SK-N-SH (cell line): ENCODE measurements around the gene B3GALT5. TPM values are rescaled to one million over a fixed set of nuclear protein-coding genes. Genes with fewer than 3 reads are reported as not detected.

Experiments
- CTCF ChIA-PET: fragments of 300-600, 350-600 bp; formaldehyde crosslinking; extraction: SDS; loops from one replicate; lab custom pipeline; 2021; lab: Yijun Ruan, JAX
- POLR2A ChIA-PET: fragments of 350-600 bp; sonication (Branson Sonifier 250); formaldehyde crosslinking; extraction: SDS; loops from one replicate; lab custom pipeline; 2020; ENCODE audit warnings: antibody characterized with exemption, inconsistent platforms; lab: Yijun Ruan, JAX
- DNase-seq: peaks from one replicate; pipeline ENCODE4 v3.0.0; 2012
- H2AFZ ChIP-seq: fragments of 200-600 bp; sonication (generic); 2 replicates; pipeline ENCODE4 v1.8.1; 2016; ENCODE audit warnings: antibody characterized with exemption, mild to moderate bottlenecking, low read depth
- H3F3A ChIP-seq: fragments of 200-600 bp; sonication (generic); replicated peaks from 2 replicates; pipeline ENCODE3; 2016; ENCODE audit warnings: antibody characterized with exemption, mild to moderate bottlenecking; ENCODE audit not compliant: insufficient read depth
- H3K27ac ChIP-seq, 2 experiments: fragments of 200-500 bp in 1 of 2; fragments of 200-600 bp in 1 of 2; sonication (Bioruptor generic) in 1 of 2; sonication (generic), shearing (Covaris generic) in 1 of 2; 2 replicates each; pipeline versions ENCODE4 v1.5.1 to v1.6.1; 2014 to 2016; ENCODE audit warnings: low read depth in 2 of 2, inconsistent platforms in 1 of 2, low read length in 1 of 2, mild to moderate bottlenecking in 1 of 2, mixed read lengths in 1 of 2
- H3K27me3 ChIP-seq: fragments of 200-600 bp; sonication (generic), shearing (Covaris generic); 2 replicates; pipeline ENCODE4 v1.6.1; 2016; ENCODE audit warnings: mixed run types; ENCODE audit not compliant: insufficient read depth
- H3K36me3 ChIP-seq, 2 experiments: fragments of 200-500 bp in 1 of 2; fragments of 200-600 bp in 1 of 2; sonication (Bioruptor generic) in 1 of 2; sonication (generic) in 1 of 2; replicated peaks in 1 of 2; 2 replicates each; pipeline versions ENCODE3 to v1.5.1; 2014 to 2016; ENCODE audit warnings: low read length in 1 of 2, mild to moderate bottlenecking in 1 of 2; ENCODE audit not compliant: insufficient read depth in 2 of 2, control insufficient read depth in 1 of 2
- H3K4me1 ChIP-seq, 2 experiments: fragments of 200-500 bp in 1 of 2; fragments of 200-600 bp in 1 of 2; sonication (Bioruptor generic) in 1 of 2; sonication (generic), shearing (Covaris generic) in 1 of 2; 2 replicates each; pipeline versions ENCODE4 v1.5.1 to v1.6.1; 2014 to 2016; ENCODE audit warnings: low read depth in 1 of 2, low read length in 1 of 2, mixed run types in 1 of 2; ENCODE audit not compliant: insufficient read depth in 2 of 2, control insufficient read depth in 1 of 2
- H3K4me2 ChIP-seq: fragments of 200-600 bp; sonication (generic), shearing (Covaris generic); 2 replicates; pipeline ENCODE4 v1.6.1; 2017; ENCODE audit warnings: mixed run types
- H3K4me3 ChIP-seq, 2 experiments: fragments of 200-500 bp in 1 of 2; fragments of 200-600 bp in 1 of 2; sonication (Bioruptor generic) in 1 of 2; sonication (generic), shearing (Covaris generic) in 1 of 2; 2 replicates each; pipeline versions ENCODE4 v1.5.1 to v1.8.1; 2014 to 2016; ENCODE audit warnings: low read depth in 2 of 2, inconsistent platforms in 1 of 2, low read length in 1 of 2, mild to moderate bottlenecking in 1 of 2, mixed read lengths in 1 of 2, moderate library complexity in 1 of 2
- H3K79me2 ChIP-seq: fragments of 200-600 bp; sonication (generic); 2 replicates; pipeline ENCODE4 v1.8.1; 2017; ENCODE audit warnings: mild to moderate bottlenecking; ENCODE audit not compliant: insufficient read depth
- H3K9ac ChIP-seq: fragments of 200-600 bp; sonication (generic); 2 replicates; pipeline ENCODE4 v1.6.1; 2017; ENCODE audit warnings: mixed run types
- H3K9me2 ChIP-seq: fragments of 200-600 bp; sonication (generic); 2 replicates; pipeline ENCODE4 v1.6.1; 2017; ENCODE audit warnings: mixed run types
- H3K9me3 ChIP-seq: fragments of 200-600 bp; sonication (generic); 2 replicates; pipeline ENCODE4 v1.6.1; 2017; ENCODE audit warnings: mixed run types, mild to moderate bottlenecking, moderate library complexity
- H4K20me1 ChIP-seq: fragments of 200-600 bp; sonication (generic); 2 replicates; pipeline ENCODE4 v1.6.1; 2017; ENCODE audit warnings: mild to moderate bottlenecking, mixed run types; ENCODE audit not compliant: insufficient read depth
- CTCF ChIP-seq: fragments of 200-600 bp; sonication (generic); IDR thresholded peaks from 2 replicates; pipeline ENCODE4 v1.6.1; 2017; ENCODE audit warnings: antibody characterized with exemption, mild to moderate bottlenecking, moderate library complexity
- EZH2phosphoT487 ChIP-seq: fragments of 200-600 bp; sonication (generic); IDR thresholded peaks from 2 replicates; pipeline ENCODE4 v1.6.1; 2017; ENCODE audit warnings: low read depth, mixed run types, mild to moderate bottlenecking, antibody characterized with exemption, moderate library complexity, borderline replicate concordance
- FOSL2 ChIP-seq: IDR thresholded peaks from 2 replicates; pipeline ENCODE4 v1.4.0; 2012; ENCODE audit warnings: low read depth, mild to moderate bottlenecking, moderate library complexity, borderline replicate concordance
- FOXJ3 ChIP-seq: sonication (generic); formaldehyde crosslinking; IDR thresholded peaks from 2 replicates; pipeline ENCODE4 v1.5.1; 2020; ENCODE audit warnings: mild to moderate bottlenecking, missing genetic modification reagents
- FOXM1 ChIP-seq: IDR thresholded peaks from 2 replicates; pipeline ENCODE4 v1.4.0; 2012; ENCODE audit warnings: low read depth, mild to moderate bottlenecking
- GATA2 ChIP-seq: sonication (generic); formaldehyde crosslinking; IDR thresholded peaks from 2 replicates; pipeline ENCODE4 v1.5.0; 2020; ENCODE audit warnings: mild to moderate bottlenecking, missing genetic modification reagents
- IRF3 ChIP-seq: fragments of 150-350 bp; IDR thresholded peaks from 2 replicates; pipeline ENCODE4 v1.6.1; 2016; ENCODE audit warnings: mild to moderate bottlenecking, low read depth, low read length
- JUND ChIP-seq: IDR thresholded peaks from 2 replicates; pipeline ENCODE4 v1.4.0; 2012
- MAX ChIP-seq: IDR thresholded peaks from 2 replicates; pipeline ENCODE4 v1.4.0; 2012; ENCODE audit warnings: low read depth
- MEF2A ChIP-seq: IDR thresholded peaks from 2 replicates; pipeline ENCODE4 v1.4.0; 2012; ENCODE audit warnings: low read depth, borderline replicate concordance
- NFIC ChIP-seq: IDR thresholded peaks from 2 replicates; pipeline ENCODE4 v1.4.0; 2012; ENCODE audit warnings: borderline replicate concordance
- PBX3 ChIP-seq: IDR thresholded peaks from 2 replicates; pipeline ENCODE4; 2012
- RCOR1 ChIP-seq: fragments of 150-350 bp; IDR thresholded peaks from 2 replicates; pipeline ENCODE4 v1.6.1; 2017; ENCODE audit warnings: antibody characterized with exemption, low read length
- REST ChIP-seq: IDR thresholded peaks from 2 replicates; pipeline ENCODE4 v1.6.1; 2012; ENCODE audit warnings: mild to moderate bottlenecking, low read depth, low read length, moderate library complexity
- SIN3A ChIP-seq: IDR thresholded peaks from 2 replicates; pipeline ENCODE4 v1.6.1; 2012; ENCODE audit warnings: low read depth, mild to moderate bottlenecking, low read length, moderate library complexity, borderline replicate concordance
- TEAD4 ChIP-seq: IDR thresholded peaks from 2 replicates; pipeline ENCODE4 v1.4.0; 2012; ENCODE audit warnings: mild to moderate bottlenecking, borderline replicate concordance; ENCODE audit not compliant: insufficient read depth
- ZBTB33 ChIP-seq: IDR thresholded peaks from 2 replicates; pipeline ENCODE4 v1.4.0; 2012; ENCODE audit warnings: low read depth, borderline replicate concordance
- WGBS: methylation state at CpG from one replicate; pipeline ENCODE4 v1.1.6; 2017; ENCODE audit warnings: low lambda C conversion rate; 5-methylcytosine and 5-hydroxymethylcytosine counted together
- polyA plus RNA-seq, 3 experiments: library from polyadenylated mRNA; depleted of rRNA; stranded (reverse); fragments of >200 nt; gene quantifications; 2 replicates each; pipeline ENCODE4 v1.2.3, GENCODE V29; 2012

B3GALT5 gene
- polyA plus RNA-seq, 1 of the 3 experiments (the other 2 are of a cell fraction), result 0.35 TPM

- no peaks in the 10 kb centered on the region for H3F3A ChIP-seq
- no peak overlapping the region for H2AFZ ChIP-seq
- H3K36me3 ChIP-seq, result no peaks in the 10 kb centered on the region
- H3K27me3 ChIP-seq, result no peaks in the 10 kb centered on the region
- H3K9me2 ChIP-seq, result no peaks in the 10 kb centered on the region
- no peak overlapping the region for H3K9ac ChIP-seq
- ChIA-PET POLR2A (no interaction called here), CTCF (interaction anchor here (0.9 to 17.0 kb wide), 4 partner anchors 9 to 192 kb away, joined by 3 to 244 read pairs (median 4); no protein-coding TSS in a partner anchor)
- H3K27ac ChIP-seq, result no peak overlapping the region
- no peak overlapping the region for H3K4me2 ChIP-seq
- H3K9me3 ChIP-seq, result no peaks in the 10 kb centered on the region
- no peak for DNase-seq
- H3K4me1 ChIP-seq, result no peaks in the 10 kb centered on the region
- H4K20me1 ChIP-seq, result no peaks in the 10 kb centered on the region
- TF ChIP-seq ZBTB33, result no peak
- no peak for TF ChIP-seq NFIC
- TF ChIP-seq FOSL2, result no peak
- no peak for TF ChIP-seq GATA2 (CRISPR knock-in tag)
- TF ChIP-seq EZH2phosphoT487, result no peak
- TF ChIP-seq REST, result no peak
- TF ChIP-seq IRF3, result no peak
- no peak for TF ChIP-seq MAX
- TF ChIP-seq CTCF, result no peak
- no peak for TF ChIP-seq FOXJ3
- no peak for TF ChIP-seq JUND
- no peak for TF ChIP-seq TEAD4
- no peak for TF ChIP-seq MEF2A
- TF ChIP-seq RCOR1, result no peak
- TF ChIP-seq FOXM1, result no peak
- TF ChIP-seq SIN3A, result no peak
- no peak for TF ChIP-seq PBX3
- TF ChIP-seq, all 33 proteins: peak for 0
- 13% methylated on average over 1 of the region's 1 CpG for WGBS
- Histone ChIP-seq H3K4me3 (no peak overlapping the region), H3K79me2 (no peaks in the 10 kb centered on the region)
Observed at GRCh38 chr21:39707316-39707715, 94.6 kb downstream of the B3GALT5 start.
